Liver (tissue), 9 donors: Measurements from ENCODE around the gene TBC1D12. TPM values are rescaled to one million over a fixed set of nuclear protein-coding genes. Genes with fewer than 3 reads are reported as not detected.

Experiments
- DNase-seq: peaks from one replicate; pipeline ENCODE4 v3.0.0-alpha.2; 2017; ENCODE audit warnings: low spot score
- H3K27ac ChIP-seq, 2 donors: one replicate each; pipeline ENCODE4 v1.7.0; 2013; ENCODE audit warnings: inconsistent platforms in 2 of 2, low read length in 2 of 2, control low read depth in 1 of 2, low read depth in 1 of 2, mild to moderate bottlenecking in 1 of 2
- H3K27me3 ChIP-seq, 4 donors: one replicate each; pipeline versions ENCODE4 v1.6.1 to v1.7.0; 2013; ENCODE audit warnings: low read length in 3 of 4, inconsistent platforms in 1 of 4, mild to moderate bottlenecking in 1 of 4, moderate library complexity in 1 of 4; ENCODE audit not compliant: control insufficient read depth in 4 of 4, insufficient read depth in 4 of 4
- H3K36me3 ChIP-seq, 4 donors: one replicate each; pipeline versions ENCODE4 v1.6.1 to v1.7.0; 2013; ENCODE audit warnings: low read length in 3 of 4, mild to moderate bottlenecking in 3 of 4, low read depth in 1 of 4, moderate library complexity in 1 of 4; ENCODE audit not compliant: control insufficient read depth in 4 of 4, insufficient read depth in 3 of 4
- H3K4me1 ChIP-seq, 4 donors: one replicate each; pipeline versions ENCODE4 v1.6.1 to v1.7.0; 2013; ENCODE audit warnings: low read length in 3 of 4, mild to moderate bottlenecking in 3 of 4, moderate library complexity in 1 of 4; ENCODE audit not compliant: control insufficient read depth in 4 of 4, insufficient read depth in 4 of 4
- H3K4me3 ChIP-seq, 3 donors: one replicate each; pipeline versions ENCODE4 v1.6.1 to v1.7.0; 2013; ENCODE audit warnings: low read length in 3 of 3, control low read depth in 1 of 3, low read depth in 1 of 3, mild to moderate bottlenecking in 1 of 3
- H3K9ac ChIP-seq, 2 donors: one replicate each; pipeline ENCODE4 v1.7.0; 2013; ENCODE audit warnings: low read length in 2 of 2, mild to moderate bottlenecking in 2 of 2, moderate library complexity in 2 of 2, control low read depth in 1 of 2, low read depth in 1 of 2
- H3K9me3 ChIP-seq, 4 donors: one replicate each; pipeline versions ENCODE4 v1.6.1 to v1.7.0; 2013; ENCODE audit warnings: low read length in 3 of 4; ENCODE audit not compliant: control insufficient read depth in 4 of 4
- ATF3 ChIP-seq: IDR thresholded peaks from 2 replicates; pipeline ENCODE4 v1.6.1; 2016; ENCODE audit warnings: antibody characterized with exemption
- EGR1 ChIP-seq, 2 donors: IDR thresholded peaks; 2 replicates each; pipeline ENCODE4 v1.6.1; 2016 to 2018; ENCODE audit warnings: antibody characterized with exemption in 2 of 2, low read depth in 2 of 2
- FOXA1 ChIP-seq: IDR thresholded peaks from 2 replicates; pipeline ENCODE4 v1.6.1; 2016; ENCODE audit warnings: antibody characterized with exemption
- FOXA2 ChIP-seq: IDR thresholded peaks from 2 replicates; pipeline ENCODE4 v1.6.1; 2016; ENCODE audit warnings: antibody characterized with exemption
- GABPA ChIP-seq, 2 donors: IDR thresholded peaks in 1 of 2; conservative IDR thresholded peaks in 1 of 2; 2 replicates each; pipeline ENCODE4 v1.6.1; 2016; ENCODE audit warnings: antibody characterized with exemption in 2 of 2, mild to moderate bottlenecking in 1 of 2, moderate library complexity in 1 of 2
- HNF4A ChIP-seq, 2 donors: conservative IDR thresholded peaks; 2 replicates each; pipeline ENCODE4 v1.6.1; 2016; ENCODE audit warnings: antibody characterized with exemption in 2 of 2, mild to moderate bottlenecking in 2 of 2
- HNF4G ChIP-seq: IDR thresholded peaks from 2 replicates; pipeline ENCODE4 v1.6.1; 2016; ENCODE audit warnings: antibody characterized with exemption
- JUND ChIP-seq, 2 donors: IDR thresholded peaks; 2 replicates each; pipeline ENCODE4 v1.6.1; 2016; ENCODE audit warnings: antibody characterized with exemption in 2 of 2
- MAX ChIP-seq: IDR thresholded peaks from 2 replicates; pipeline ENCODE4 v1.6.1; 2016; ENCODE audit warnings: antibody characterized with exemption
- NR2F2 ChIP-seq: IDR thresholded peaks from 2 replicates; pipeline ENCODE4 v1.6.1; 2016; ENCODE audit warnings: antibody characterized with exemption
- RAD21 ChIP-seq, 2 donors: IDR thresholded peaks; 2 replicates each; pipeline ENCODE4 v1.6.1; 2016; ENCODE audit warnings: antibody characterized with exemption in 2 of 2, mild to moderate bottlenecking in 2 of 2
- REST ChIP-seq: IDR thresholded peaks from 2 replicates; pipeline ENCODE4 v1.6.1; 2016; ENCODE audit warnings: antibody characterized with exemption, mild to moderate bottlenecking
- RXRA ChIP-seq, 2 donors: IDR thresholded peaks; 2 replicates each; pipeline ENCODE4 v1.6.1; 2017 to 2018; ENCODE audit warnings: antibody characterized with exemption in 2 of 2, mild to moderate bottlenecking in 1 of 2
- YY1 ChIP-seq: IDR thresholded peaks from 2 replicates; pipeline ENCODE4 v1.6.1; 2016; ENCODE audit warnings: antibody characterized with exemption, mild to moderate bottlenecking
- ZBTB33 ChIP-seq: IDR thresholded peaks from 2 replicates; pipeline ENCODE4 v1.6.1; 2016; ENCODE audit warnings: antibody characterized with exemption
- WGBS: extraction: QIAGEN DNeasy Blood & Tissue Kit; methylation state at CpG from one replicate; pipeline ENCODE4 v1.1.7; 2013; 5-methylcytosine and 5-hydroxymethylcytosine counted together
- polyA plus RNA-seq, 2 donors: library from polyadenylated mRNA; stranded (reverse) in 1 of 2; unstranded in 1 of 2; fragments of 200-250 nt in 1 of 2; fragments of >200 nt in 1 of 2; fragmentation: Nextera tagmentation in 1 of 2; extraction: Ambion mirVana in 1 of 2; gene quantifications; one replicate each; pipeline versions ENCODE4 v1.2.1 to v1.2.3, GENCODE V29; 2013 to 2015
- total RNA-seq, 2 donors: library from RNA; depleted of rRNA; stranded (reverse); fragments of >200 nt; gene quantifications; one replicate each; pipeline ENCODE4 v1.2.3, GENCODE V29; 2014
- donor health status: healthy.
- donor health status: healthy.
- donor health status: healthy.
- donor health status: healthy.
- donor health status: healthy.

Gene TBC1D12
- total and polyA plus RNA-seq, 4 donors, result 2.6 to 7.5 (median 5.0) TPM

GRCh38 chr10:94364482-94364881, 37.9 kb upstream of the TBC1D12 start (continued):
- TF ChIP-seq ZBTB33, result no peak

- WGBS, result 87% methylated on average over 3 of the region's 3 CpGs
- no peak for TF ChIP-seq ZBTB33
- TF ChIP-seq MAX, result no peak
- TF ChIP-seq RXRA (IDR thresholded peaks at IDR 0.05), result no peak
- no peak for TF ChIP-seq EGR1 (IDR thresholded peaks at IDR 0.05; ENCODE audit: low read depth in 2 of 2)
- no peak for TF ChIP-seq FOXA1
- TF ChIP-seq NR2F2, result no peak
- TF ChIP-seq HNF4A (conservative IDR thresholded peaks at IDR 0.05), result no peak
- TF ChIP-seq JUND (IDR thresholded peaks at IDR 0.05), result no peak
- no peak for TF ChIP-seq ATF3
- no peak for TF ChIP-seq RAD21 (IDR thresholded peaks at IDR 0.05)
- no peak for TF ChIP-seq REST
- no peak for TF ChIP-seq GABPA (IDR thresholded peaks at IDR 0.05 in 1 of 2, conservative IDR thresholded peaks at IDR 0.05 in 1 of 2)
- TF ChIP-seq FOXA2, result no peak
- no peak for TF ChIP-seq YY1
- no peak for TF ChIP-seq HNF4G
- H3K9me3 ChIP-seq, result no peaks in the 10 kb centered on the region
- DNase-seq, result no peak
- no peak overlapping the region for H3K27ac ChIP-seq
- no peaks in the 10 kb centered on the region for H3K36me3 ChIP-seq
- no peak overlapping the region for H3K4me3 ChIP-seq
- peaks cover 1 to 13% (median 8%) of the 10 kb centered on the region in 4 donors for H3K4me1 ChIP-seq
- no peak overlapping the region for H3K9ac ChIP-seq
- H3K27me3 ChIP-seq, result no peaks in the 10 kb centered on the region
Measured at GRCh38 chr10:94366382-94366781, 36.0 kb upstream of the TBC1D12 start.
